ENCODE data around the gene HINT3. TPM values are rescaled to one million over a fixed set of nuclear protein-coding genes. Genes with fewer than 3 reads are reported as not detected.

The HINT3 gene
- total RNA-seq, 2 donors from 2014 or later = 13.0 to 16.4 TPM

- no peak overlapping the region for H3K4me3 Mint-ChIP-seq
- no peaks in the 10 kb centered on the region for H3K27me3 ChIP-seq (ENCODE audit: control insufficient read depth, insufficient read depth, low read length, poor library complexity, severe bottlenecking)
- DNase-seq = no peak
- H3K27ac Mint-ChIP-seq = no peak overlapping the region
- TF ChIP-seq CTCF (conservative IDR thresholded peaks at IDR 0.05) = no peak
- no peaks in the 10 kb centered on the region for H3K27me3 Mint-ChIP-seq (ENCODE audit: insufficient read depth)
- no peaks in the 10 kb centered on the region for H3K4me1 Mint-ChIP-seq
- no peak overlapping the region for H3K27ac ChIP-seq (ENCODE audit: low read depth, low read length)
- no peaks in the 10 kb centered on the region for H3K4me1 ChIP-seq (ENCODE audit: control insufficient read depth, insufficient read depth, low read length)
- no peak overlapping the region for H3K4me3 ChIP-seq (ENCODE audit: low read length)
- H3K9me3 Mint-ChIP-seq = no peaks in the 10 kb centered on the region
- H3K9ac ChIP-seq (ENCODE audit: extremely low read depth, low read length, poor library complexity, severe bottlenecking) = no peak overlapping the region
- H3K9me3 ChIP-seq (ENCODE audit: control insufficient read depth, low read length) = no peaks in the 10 kb centered on the region
- WGBS, 2 experiments (ENCODE audit: insufficient coverage in 1 of 2, insufficient read length in 1 of 2) = 100% methylated on average over 1 of the region's 1 CpG; no CpG with 5 or more reads in 1 of the 2 experiments
- H3K36me3 ChIP-seq (ENCODE audit: control insufficient read depth, insufficient read depth, low read length) = peaks cover 76% of the 10 kb centered on the region
- H3K36me3 Mint-ChIP-seq (ENCODE audit: low read depth) = peaks cover 47% of the 10 kb centered on the region
These were observed 59.3 kb downstream of the HINT3 start for GRCh38 chr6:126015863-126016262.

GRCh38 chr6:126016591-126016990 is 60.0 kb downstream of the HINT3 start:
- no peaks in the 10 kb centered on the region for H3K4me1 Mint-ChIP-seq

GRCh38 chr6:126017668-126018067 is 61.1 kb downstream of the HINT3 start:
- H3K36me3 ChIP-seq (ENCODE audit: control insufficient read depth, insufficient read depth, low read length) = peaks cover 72% of the 10 kb centered on the region

More at GRCh38 chr6:126016591-126016990, 60.0 kb downstream of the HINT3 start:
- Mint-ChIP-seq H3K36me3 (ENCODE audit: low read depth) (peaks cover 51% of the 10 kb centered on the region), H3K27me3 (ENCODE audit: insufficient read depth) (no peaks in the 10 kb centered on the region), H3K27ac (no peak overlapping the region), H3K9me3 (no peaks in the 10 kb centered on the region), H3K4me3 (no peak overlapping the region)
- no peak for DNase-seq
- no peak for TF ChIP-seq CTCF (conservative IDR thresholded peaks at IDR 0.05)
- Histone ChIP-seq H3K9me3 (ENCODE audit: control insufficient read depth, low read length) (no peaks in the 10 kb centered on the region), H3K27me3 (ENCODE audit: control insufficient read depth, insufficient read depth, low read length, poor library complexity, severe bottlenecking) (no peaks in the 10 kb centered on the region), H3K27ac (ENCODE audit: low read depth, low read length) (no peak overlapping the region), H3K9ac (ENCODE audit: extremely low read depth, low read length, poor library complexity, severe bottlenecking) (no peak overlapping the region), H3K36me3 (ENCODE audit: control insufficient read depth, insufficient read depth, low read length) (peaks cover 76% of the 10 kb centered on the region), H3K4me1 (ENCODE audit: control insufficient read depth, insufficient read depth, low read length) (no peaks in the 10 kb centered on the region), H3K4me3 (ENCODE audit: low read length) (no peak overlapping the region)
- WGBS, 2 experiments (ENCODE audit: insufficient coverage in 1 of 2, insufficient read length in 1 of 2) = 93% methylated on average over 1 of the region's 2 CpGs; no CpG with 5 or more reads in 1 of the 2 experiments

More at GRCh38 chr6:126017668-126018067, 61.1 kb downstream of the HINT3 start:
- Mint-ChIP-seq H3K36me3 (ENCODE audit: low read depth) (peaks cover 49% of the 10 kb centered on the region), H3K9me3 (no peaks in the 10 kb centered on the region), H3K27ac (no peak overlapping the region), H3K27me3 (ENCODE audit: insufficient read depth) (no peaks in the 10 kb centered on the region), H3K4me3 (no peak overlapping the region), H3K4me1 (no peaks in the 10 kb centered on the region)
- no peak for TF ChIP-seq CTCF (conservative IDR thresholded peaks at IDR 0.05)
- H3K9me3 ChIP-seq (ENCODE audit: control insufficient read depth, low read length) = no peaks in the 10 kb centered on the region
- H3K4me3 ChIP-seq (ENCODE audit: low read length) = no peak overlapping the region
- no peak for DNase-seq
- H3K27me3 ChIP-seq (ENCODE audit: control insufficient read depth, insufficient read depth, low read length, poor library complexity, severe bottlenecking) = no peaks in the 10 kb centered on the region
- H3K27ac ChIP-seq (ENCODE audit: low read depth, low read length) = no peak overlapping the region
- H3K4me1 ChIP-seq (ENCODE audit: control insufficient read depth, insufficient read depth, low read length) = no peaks in the 10 kb centered on the region
- H3K9ac ChIP-seq (ENCODE audit: extremely low read depth, low read length, poor library complexity, severe bottlenecking) = no peak overlapping the region

All from endodermal cell (in vitro differentiated cells).